ENCODE measurements around the gene PPCS. TPM values are rescaled to one million over a fixed set of nuclear protein-coding genes. Genes with fewer than 3 reads are reported as not detected.

The PPCS gene
- total and polyA plus RNA-seq, 9 of the 15 experiments (the other 6 are each of a cell fraction or from before 2014, with no cell fraction given), result 7.9 to 34.6 (median 14.8) TPM

DNA sequence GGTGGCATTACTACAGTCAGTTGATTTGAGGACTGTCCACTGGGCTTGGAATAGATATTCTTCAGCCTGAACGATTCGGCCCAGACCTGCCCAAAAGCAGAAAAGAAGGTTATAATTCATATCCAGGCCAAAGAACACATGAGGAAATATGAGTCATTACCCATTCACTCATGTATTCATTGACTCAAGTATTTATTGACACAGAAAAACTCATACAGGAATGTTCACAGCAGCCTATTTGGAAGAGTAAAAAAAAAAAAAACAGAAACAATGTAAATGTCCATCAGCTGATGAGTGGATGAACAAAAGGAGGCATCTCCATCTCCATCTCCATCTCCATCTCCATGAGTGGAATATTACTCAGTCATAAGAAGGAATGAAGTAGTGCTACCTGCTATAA lies 16.4 kb upstream of the PPCS start:
- intact Hi-C loops (cut with micrococcal nuclease) (no loop called here), in situ Hi-C loops (cut with MboI) (no loop called here)
- WGBS (ENCODE audit: insufficient coverage, low coverage, missing lambda C conversion rate), result 0% methylated on average over 2 of the region's 2 CpGs
- FAIRE-seq, result no peak
- no peaks in the 10 kb centered on the region for H3K79me2 ChIP-seq (ENCODE audit: control insufficient read depth, insufficient read depth, low read length)
- ATAC-seq, result no peak
- no peaks in the 10 kb centered on the region for H3K4me1 ChIP-seq (replicated peaks in 1 of 2; ENCODE audit: control insufficient read depth in 2 of 2, insufficient read depth in 2 of 2, low read length in 2 of 2)
- no peak overlapping the region for H3K27ac ChIP-seq (ENCODE audit: extremely low read depth, low read depth, low read length)
- no TSS peak for BruUV-seq (replicated peaks)
- no peak for DNase-seq (ENCODE audit: extremely low read depth in 1 of 4, low spot score in 3 of 4)
- H3K36me3 ChIP-seq (ENCODE audit: control insufficient read depth, insufficient read depth, low read length), result no peaks in the 10 kb centered on the region
- no peak overlapping the region for H3K9ac ChIP-seq (ENCODE audit: insufficient read depth in 1 of 2, low read depth in 2 of 2, low read length in 2 of 2)
- POLR2A ChIA-PET, result interaction anchor here (0.5 kb wide), 1 partner anchor 1709 kb away, joined by 3 read pairs; no protein-coding TSS in a partner anchor
- H3K4me3 ChIP-seq, result no peak overlapping the region
- no peaks in the 10 kb centered on the region for H3K9me3 ChIP-seq (replicated peaks; ENCODE audit: control insufficient read depth, insufficient read depth, low read depth, low read length)
- no peak overlapping the region for H3K4me2 ChIP-seq (ENCODE audit: insufficient read depth, low read length)
- no peak overlapping the region for H2AFZ ChIP-seq (ENCODE audit: low read depth, low read length)
- H4K20me1 ChIP-seq (replicated peaks; ENCODE audit: control insufficient read depth, insufficient read depth, low read length), result no peaks in the 10 kb centered on the region
- CTCF ChIA-PET (ENCODE audit: low intra/inter-chr PET ratio), result no interaction called here
- no peaks in the 10 kb centered on the region for H3K9me1 ChIP-seq (ENCODE audit: control insufficient read depth, insufficient read depth, low read length)
- TF ChIP-seq KAT2B (IDR thresholded peaks at IDR 0.05; ENCODE audit: low read depth, low read length) (no peak), SAP30 (IDR thresholded peaks at IDR 0.05; ENCODE audit: borderline replicate concordance, insufficient read depth, low read depth, low read length, poor library complexity, severe bottlenecking) (no peak), CC2D1A (IDR thresholded peaks at IDR 0.05) (no peak), KHSRP (IDR thresholded peaks at IDR 0.05) (no peak), PHTF2 (CRISPR knock-in tag; IDR thresholded peaks at IDR 0.05) (no peak), KDM1A (IDR thresholded peaks at IDR 0.05) (no peak), ZNF239 (CRISPR knock-in tag; IDR thresholded peaks at IDR 0.05) (no peak)
- H3K27me3 ChIP-seq (ENCODE audit: control insufficient read depth in 2 of 2, insufficient read depth in 2 of 2, low read length in 2 of 2), result peaks cover 35 to 40% of the 10 kb centered on the region in 2 experiments

GRCh38 chr1:42442662-42443061 lies 13.7 kb upstream of the PPCS start:
- Histone ChIP-seq H4K20me1 (replicated peaks; ENCODE audit: control insufficient read depth, insufficient read depth, low read length) (no peaks in the 10 kb centered on the region), H3K27ac (ENCODE audit: extremely low read depth, low read depth, low read length) (no peak overlapping the region), H3K4me2 (ENCODE audit: insufficient read depth, low read length) (no peak overlapping the region), H2AFZ (ENCODE audit: low read depth, low read length) (no peak overlapping the region), H3K79me2 (ENCODE audit: control insufficient read depth, insufficient read depth, low read length) (no peaks in the 10 kb centered on the region), H3K4me3 (no peak overlapping the region), H3K9ac (ENCODE audit: insufficient read depth in 1 of 2, low read depth in 2 of 2, low read length in 2 of 2) (no peak overlapping the region), H3K9me3 (replicated peaks; ENCODE audit: control insufficient read depth, insufficient read depth, low read depth, low read length) (no peaks in the 10 kb centered on the region), H3K36me3 (ENCODE audit: control insufficient read depth, insufficient read depth, low read length) (no peaks in the 10 kb centered on the region), H3K4me1 (replicated peaks in 1 of 2; ENCODE audit: control insufficient read depth in 2 of 2, insufficient read depth in 2 of 2, low read length in 2 of 2) (no peaks in the 10 kb centered on the region), H3K9me1 (ENCODE audit: control insufficient read depth, insufficient read depth, low read length) (no peaks in the 10 kb centered on the region), H3K27me3 (ENCODE audit: control insufficient read depth in 2 of 2, insufficient read depth in 2 of 2, low read length in 2 of 2) (peaks cover 30 to 38% of the 10 kb centered on the region in 2 experiments)
- ATAC-seq, result no peak
- WGBS (ENCODE audit: insufficient coverage, low coverage, missing lambda C conversion rate), result 0% methylated on average over 2 of the region's 2 CpGs
- CTCF ChIA-PET (ENCODE audit: low intra/inter-chr PET ratio), result no interaction called here
- intact Hi-C loops (cut with micrococcal nuclease), result no loop called here
- POLR2A ChIA-PET, result interaction anchor here (0.6 kb wide), 1 partner anchor 9 kb away, joined by 3 read pairs; no protein-coding TSS in a partner anchor
- no TSS peak for BruUV-seq (replicated peaks)
- TF ChIP-seq ZNF384 (IDR thresholded peaks at IDR 0.05; ENCODE audit: low read depth, low read length) (no peak), NR2C1 (IDR thresholded peaks at IDR 0.05) (peak; percentile 65), NR2C1 (tag; IDR thresholded peaks at IDR 0.05) (peak; percentile 64), NR2C2 (CRISPR knock-in tag; IDR thresholded peaks at IDR 0.05) (no peak), NR2C2 (tag; IDR thresholded peaks at IDR 0.05) (peak; percentile 60; the same call in 1 of the 2 replicates), ZNF212 (CRISPR knock-in tag; IDR thresholded peaks at IDR 0.05) (no peak), ZNF445 (CRISPR knock-in tag; IDR thresholded peaks at IDR 0.05; ENCODE audit: low read depth) (no peak)
- no peak for DNase-seq (ENCODE audit: extremely low read depth in 1 of 4, low spot score in 3 of 4)
- in situ Hi-C loops (cut with MboI), result no loop called here
- no peak for FAIRE-seq

Data from K562 (cell line).